ENCODE results near the gene SLC35F3.

SLC35F3 gene

GRCh38 chr1:234281826-234282489 is 377.5 kb downstream of the SLC35F3 start:
- H3K18ac ChIP-seq (ENCODE audit: low read length) = peak overlapping the region; percentile 9
- no peak overlapping the region for H3K27ac ChIP-seq (replicated peaks; ENCODE audit: low read length)
- H3K4ac ChIP-seq (ENCODE audit: low read length) = no peak overlapping the region
- no peak overlapping the region for H3K14ac ChIP-seq (ENCODE audit: low read length)
- peaks cover 0 to 10% of the 10 kb centered on the region in 2 donors for H3K4me1 ChIP-seq (ENCODE audit: control insufficient read depth in 2 of 2, insufficient read depth in 1 of 2, low read depth in 1 of 2, low read length in 2 of 2)
- H3K79me1 ChIP-seq (ENCODE audit: low read depth, low read length) = no peaks in the 10 kb centered on the region
- DNase-seq (ENCODE audit: low spot score) = peak; percentile 14
- peak overlapping the region; percentile 3 for H2AFZ ChIP-seq (ENCODE audit: low read length)
- no peak overlapping the region for H3K4me2 ChIP-seq (ENCODE audit: insufficient read depth, low read length, poor library complexity, severe bottlenecking)
- no CpG with 5 or more reads among the region's 12 CpGs for WGBS, 2 donors (ENCODE audit: extremely low coverage in 2 of 2, insufficient read length in 2 of 2, insufficient replicate concordance in 1 of 2)
- no peak overlapping the region for H2AK5ac ChIP-seq (ENCODE audit: low read depth, low read length)
- no peak overlapping the region for H3K23ac ChIP-seq (ENCODE audit: low read depth, low read length, poor library complexity)
- no peak overlapping the region for H2BK15ac ChIP-seq (ENCODE audit: low read length)
- no peak overlapping the region for H2BK5ac ChIP-seq (ENCODE audit: low read length)
- no peak overlapping the region for H4K91ac ChIP-seq (ENCODE audit: low read depth, low read length, poor library complexity)
- no peaks in the 10 kb centered on the region for H3K9me3 ChIP-seq (replicated peaks in 1 of 2; ENCODE audit: control insufficient read depth in 2 of 2, insufficient read depth in 1 of 2, low read depth in 1 of 2, low read length in 2 of 2)
- H4K8ac ChIP-seq (ENCODE audit: low read depth, low read length) = no peak overlapping the region
- no peak overlapping the region for H2BK12ac ChIP-seq (ENCODE audit: low read length)
- no peak overlapping the region for H2BK120ac ChIP-seq (ENCODE audit: low read depth, low read length)
- no peaks in the 10 kb centered on the region for H3K36me3 ChIP-seq (replicated peaks in 1 of 2; ENCODE audit: control insufficient read depth in 2 of 2, insufficient read depth in 2 of 2, low read length in 2 of 2)
- no peak overlapping the region for H3K4me3 ChIP-seq (ENCODE audit: low read length in 2 of 2)
- no peak overlapping the region for H3K9ac ChIP-seq (ENCODE audit: low read depth, low read length, poor library complexity)
- peaks cover 0 to 19% (median 0%) of the 10 kb centered on the region in 3 experiments for H3K27me3 ChIP-seq (ENCODE audit: control insufficient read depth in 3 of 3, insufficient read depth in 3 of 3, low read depth in 1 of 3, low read length in 3 of 3)

GRCh38 chr1:234286206-234286605 is 381.7 kb downstream of the SLC35F3 start:
- Histone ChIP-seq H2AFZ (ENCODE audit: low read length) (no peak overlapping the region), H3K4me3 (ENCODE audit: low read length in 2 of 2) (no peak overlapping the region), H4K91ac (ENCODE audit: low read depth, low read length, poor library complexity) (no peak overlapping the region), H3K18ac (ENCODE audit: low read length) (no peak overlapping the region), H4K8ac (ENCODE audit: low read depth, low read length) (no peak overlapping the region), H3K27me3 (ENCODE audit: control insufficient read depth in 3 of 3, insufficient read depth in 3 of 3, low read depth in 1 of 3, low read length in 3 of 3) (peaks cover 0 to 14% (median 0%) of the 10 kb centered on the region in 3 experiments), H3K27ac (replicated peaks; ENCODE audit: low read length) (no peak overlapping the region), H2BK5ac (ENCODE audit: low read length) (no peak overlapping the region), H3K4me2 (ENCODE audit: insufficient read depth, low read length, poor library complexity, severe bottlenecking) (no peak overlapping the region), H2BK12ac (ENCODE audit: low read length) (no peak overlapping the region), H3K9ac (ENCODE audit: low read depth, low read length, poor library complexity) (no peak overlapping the region), H3K36me3 (replicated peaks in 1 of 2; ENCODE audit: control insufficient read depth in 2 of 2, insufficient read depth in 2 of 2, low read length in 2 of 2) (no peaks in the 10 kb centered on the region), H2BK15ac (ENCODE audit: low read length) (no peak overlapping the region), H2AK5ac (ENCODE audit: low read depth, low read length) (no peak overlapping the region), H3K4me1 (ENCODE audit: control insufficient read depth in 2 of 2, insufficient read depth in 1 of 2, low read depth in 1 of 2, low read length in 2 of 2) (peaks cover 0 to 10% of the 10 kb centered on the region in 2 donors), H2BK120ac (ENCODE audit: low read depth, low read length) (no peak overlapping the region), H3K23ac (ENCODE audit: low read depth, low read length, poor library complexity) (no peak overlapping the region), H3K9me3 (replicated peaks in 1 of 2; ENCODE audit: control insufficient read depth in 2 of 2, insufficient read depth in 1 of 2, low read depth in 1 of 2, low read length in 2 of 2) (peaks cover 0 to 4% of the 10 kb centered on the region in 2 donors), H3K14ac (ENCODE audit: low read length) (no peak overlapping the region), H3K79me1 (ENCODE audit: low read depth, low read length) (no peaks in the 10 kb centered on the region), H3K4ac (ENCODE audit: low read length) (no peak overlapping the region)
- no CpG with 5 or more reads among the region's 4 CpGs for WGBS, 2 donors (ENCODE audit: extremely low coverage in 2 of 2, insufficient read length in 2 of 2, insufficient replicate concordance in 1 of 2)
- DNase-seq (ENCODE audit: low spot score) = no peak

GRCh38 chr1:234288946-234289345 is 384.5 kb downstream of the SLC35F3 start:
- Histone ChIP-seq H3K4me1 (ENCODE audit: control insufficient read depth in 2 of 2, insufficient read depth in 1 of 2, low read depth in 1 of 2, low read length in 2 of 2) (peaks cover 0 to 2% of the 10 kb centered on the region in 2 donors), H3K27ac (replicated peaks; ENCODE audit: low read length) (no peak overlapping the region), H3K36me3 (replicated peaks in 1 of 2; ENCODE audit: control insufficient read depth in 2 of 2, insufficient read depth in 2 of 2, low read length in 2 of 2) (no peaks in the 10 kb centered on the region), H3K27me3 (ENCODE audit: control insufficient read depth in 3 of 3, insufficient read depth in 3 of 3, low read depth in 1 of 3, low read length in 3 of 3) (no peaks in the 10 kb centered on the region), H3K9ac (ENCODE audit: low read depth, low read length, poor library complexity) (no peak overlapping the region), H3K79me1 (ENCODE audit: low read depth, low read length) (no peaks in the 10 kb centered on the region), H3K4ac (ENCODE audit: low read length) (no peak overlapping the region), H3K14ac (ENCODE audit: low read length) (no peak overlapping the region), H4K8ac (ENCODE audit: low read depth, low read length) (no peak overlapping the region), H4K91ac (ENCODE audit: low read depth, low read length, poor library complexity) (no peak overlapping the region), H3K23ac (ENCODE audit: low read depth, low read length, poor library complexity) (no peak overlapping the region), H3K4me3 (ENCODE audit: low read length in 2 of 2) (no peak overlapping the region), H2AK5ac (ENCODE audit: low read depth, low read length) (no peak overlapping the region), H3K18ac (ENCODE audit: low read length) (no peak overlapping the region), H2BK12ac (ENCODE audit: low read length) (no peak overlapping the region), H2AFZ (ENCODE audit: low read length) (no peak overlapping the region), H2BK5ac (ENCODE audit: low read length) (no peak overlapping the region), H3K9me3 (replicated peaks in 1 of 2; ENCODE audit: control insufficient read depth in 2 of 2, insufficient read depth in 1 of 2, low read depth in 1 of 2, low read length in 2 of 2) (peaks cover 0 to 6% of the 10 kb centered on the region in 2 donors), H2BK120ac (ENCODE audit: low read depth, low read length) (no peak overlapping the region), H3K4me2 (ENCODE audit: insufficient read depth, low read length, poor library complexity, severe bottlenecking) (no peak overlapping the region), H2BK15ac (ENCODE audit: low read length) (no peak overlapping the region)
- no CpG with 5 or more reads among the region's 2 CpGs for WGBS, 2 donors (ENCODE audit: extremely low coverage in 2 of 2, insufficient read length in 2 of 2, insufficient replicate concordance in 1 of 2)
- no peak for DNase-seq (ENCODE audit: low spot score)

GRCh38 chr1:234289538-234290305 is 385.2 kb downstream of the SLC35F3 start:
- no CpG with 5 or more reads among the region's 2 CpGs for WGBS, 2 donors (ENCODE audit: extremely low coverage in 2 of 2, insufficient read length in 2 of 2, insufficient replicate concordance in 1 of 2)
- no peak overlapping the region for H3K27ac ChIP-seq (replicated peaks; ENCODE audit: low read length)
- no peak overlapping the region for H2BK15ac ChIP-seq (ENCODE audit: low read length)
- no peak overlapping the region for H3K14ac ChIP-seq (ENCODE audit: low read length)
- DNase-seq (ENCODE audit: low spot score) = no peak
- no peak overlapping the region for H3K4me3 ChIP-seq (ENCODE audit: low read length in 2 of 2)
- H3K79me1 ChIP-seq (ENCODE audit: low read depth, low read length) = no peaks in the 10 kb centered on the region
- H2BK120ac ChIP-seq (ENCODE audit: low read depth, low read length) = no peak overlapping the region
- no peak overlapping the region for H4K8ac ChIP-seq (ENCODE audit: low read depth, low read length)
- no peak overlapping the region for H3K4me2 ChIP-seq (ENCODE audit: insufficient read depth, low read length, poor library complexity, severe bottlenecking)
- no peak overlapping the region for H3K9ac ChIP-seq (ENCODE audit: low read depth, low read length, poor library complexity)
- H3K4ac ChIP-seq (ENCODE audit: low read length) = no peak overlapping the region
- no peak overlapping the region for H4K91ac ChIP-seq (ENCODE audit: low read depth, low read length, poor library complexity)
- no peak overlapping the region for H2BK5ac ChIP-seq (ENCODE audit: low read length)
- no peak overlapping the region for H3K18ac ChIP-seq (ENCODE audit: low read length)
- no peak overlapping the region for H2BK12ac ChIP-seq (ENCODE audit: low read length)
- no peaks in the 10 kb centered on the region for H3K36me3 ChIP-seq (replicated peaks in 1 of 2; ENCODE audit: control insufficient read depth in 2 of 2, insufficient read depth in 2 of 2, low read length in 2 of 2)
- peaks cover 0 to 2% of the 10 kb centered on the region in 2 donors for H3K4me1 ChIP-seq (ENCODE audit: control insufficient read depth in 2 of 2, insufficient read depth in 1 of 2, low read depth in 1 of 2, low read length in 2 of 2)
- H2AFZ ChIP-seq (ENCODE audit: low read length) = no peak overlapping the region
- H2AK5ac ChIP-seq (ENCODE audit: low read depth, low read length) = no peak overlapping the region
- H3K23ac ChIP-seq (ENCODE audit: low read depth, low read length, poor library complexity) = no peak overlapping the region
- peaks cover 0 to 1% (median 0%) of the 10 kb centered on the region in 3 experiments for H3K27me3 ChIP-seq (ENCODE audit: control insufficient read depth in 3 of 3, insufficient read depth in 3 of 3, low read depth in 1 of 3, low read length in 3 of 3)
- peaks cover 0 to 6% of the 10 kb centered on the region in 2 donors for H3K9me3 ChIP-seq (replicated peaks in 1 of 2; ENCODE audit: control insufficient read depth in 2 of 2, insufficient read depth in 1 of 2, low read depth in 1 of 2, low read length in 2 of 2)

All from neuronal stem cell (in vitro differentiated cells).